GM19468 (cell line): Measurements from ENCODE around the gene SAT2.

Experiments
- ATAC-seq: cut with Tn5 transposase; IDR thresholded peaks from one replicate; pipeline ENCODE4 v1.9.1; 2021; ENCODE audit warnings: mild to moderate bottlenecking, moderate library complexity, moderate number of reproducible peaks; ENCODE audit not compliant: unreplicated experiment; ENCODE audit errors: extremely low read depth

SAT2 gene

DNA sequence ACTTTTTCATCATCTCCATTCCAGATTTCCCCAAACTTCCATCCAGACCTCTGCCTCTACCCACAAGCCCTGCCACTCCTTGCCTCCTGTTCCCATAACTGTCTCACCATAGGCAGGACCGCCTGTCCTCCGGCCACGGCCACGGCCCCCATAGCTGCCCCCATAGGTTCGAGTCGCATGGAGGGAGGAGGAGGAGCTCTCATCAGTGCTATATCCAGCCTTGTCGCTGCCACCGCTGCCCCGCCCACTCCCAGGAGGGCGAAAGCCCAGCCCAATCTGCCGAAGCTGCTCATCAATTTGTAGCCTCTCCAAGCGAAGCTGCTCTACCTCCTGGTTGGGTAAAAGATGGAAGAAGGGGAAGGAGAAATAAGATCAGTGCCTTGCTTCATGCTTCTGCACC is 34.3 kb downstream of the SAT2 start:
- ATAC-seq = no peak

DNA sequence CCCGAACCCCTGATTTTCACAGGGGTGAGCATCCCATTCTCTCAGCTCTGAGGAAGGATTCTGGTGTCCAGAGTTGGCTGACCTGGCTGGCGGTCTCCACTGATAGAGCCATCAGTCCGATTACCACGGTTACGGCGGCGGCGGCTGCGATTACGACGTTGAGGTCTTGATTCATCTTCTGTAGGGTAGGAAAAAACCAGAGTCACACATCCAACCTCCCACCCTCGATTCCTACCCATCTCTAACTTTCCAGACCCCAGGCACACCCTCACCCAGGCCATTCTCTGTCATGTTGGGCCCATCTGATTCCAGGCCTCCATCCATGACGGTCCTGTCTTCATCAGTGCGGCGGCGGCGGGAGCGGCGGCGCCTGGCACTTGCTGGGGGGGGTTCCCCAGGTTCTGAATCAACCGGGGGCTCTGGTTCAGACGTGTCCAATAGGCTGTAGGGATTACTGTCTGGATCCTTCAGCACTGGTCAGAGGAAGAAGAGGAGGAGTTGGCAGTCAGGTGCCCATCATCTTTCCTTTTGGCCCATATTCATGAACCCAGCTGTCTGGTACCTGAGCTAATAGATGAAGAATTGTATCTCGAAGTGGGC is 35.1 kb downstream of the SAT2 start:
- no peak for ATAC-seq

GRCh38 chr17:7591596-7591995 is 36.0 kb downstream of the SAT2 start:
- no peak for ATAC-seq

GRCh38 chr17:7590743-7591142 is 36.9 kb downstream of the SAT2 start:
- ATAC-seq = no peak

DNA sequence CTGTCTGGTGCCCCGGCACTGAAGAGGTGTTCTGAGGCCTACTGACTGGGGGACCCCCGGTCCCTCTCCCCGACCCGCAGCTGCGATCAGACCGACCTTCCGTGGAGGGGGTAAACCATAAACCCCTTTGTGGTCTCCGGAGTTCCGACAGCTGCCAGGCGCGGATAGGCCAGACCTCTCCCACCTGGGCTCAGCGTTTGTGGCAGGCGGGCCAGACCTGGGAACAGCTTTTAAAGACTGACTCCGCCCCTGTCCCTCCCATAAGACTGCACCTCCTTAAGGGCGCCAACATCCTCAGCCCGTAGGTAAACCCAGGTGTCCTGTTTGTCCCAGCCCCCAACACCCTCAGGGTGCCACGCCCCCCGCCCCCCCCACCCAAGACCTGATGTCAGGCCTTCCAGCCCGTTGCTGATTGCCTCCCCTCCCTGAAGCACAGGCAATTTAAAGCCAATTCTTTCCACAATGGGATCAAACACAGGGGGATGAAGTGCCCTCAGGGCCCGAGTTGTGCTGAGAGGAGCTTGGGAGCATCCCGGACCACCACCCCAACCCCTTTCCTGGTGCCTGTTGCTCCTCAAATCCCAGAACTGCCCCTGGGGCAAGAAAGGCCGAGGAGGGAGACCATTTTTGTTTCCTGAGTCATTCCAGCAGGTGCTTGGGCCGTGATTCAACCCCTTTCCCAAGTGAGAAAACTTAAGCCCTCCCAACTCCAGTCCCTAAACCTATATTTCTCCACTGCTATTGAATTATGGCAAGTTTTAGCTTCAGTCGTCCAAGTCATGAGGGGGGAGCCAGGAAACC is 37.5 kb downstream of the SAT2 start, which contains the start of gene SOX15:
Gene SOX15, minus strand, starts transcription at position 204 of the 801 bp plus-strand sequence. CDS start 418 bp downstream, outside the sequence.
- ATAC-seq = no peak

DNA sequence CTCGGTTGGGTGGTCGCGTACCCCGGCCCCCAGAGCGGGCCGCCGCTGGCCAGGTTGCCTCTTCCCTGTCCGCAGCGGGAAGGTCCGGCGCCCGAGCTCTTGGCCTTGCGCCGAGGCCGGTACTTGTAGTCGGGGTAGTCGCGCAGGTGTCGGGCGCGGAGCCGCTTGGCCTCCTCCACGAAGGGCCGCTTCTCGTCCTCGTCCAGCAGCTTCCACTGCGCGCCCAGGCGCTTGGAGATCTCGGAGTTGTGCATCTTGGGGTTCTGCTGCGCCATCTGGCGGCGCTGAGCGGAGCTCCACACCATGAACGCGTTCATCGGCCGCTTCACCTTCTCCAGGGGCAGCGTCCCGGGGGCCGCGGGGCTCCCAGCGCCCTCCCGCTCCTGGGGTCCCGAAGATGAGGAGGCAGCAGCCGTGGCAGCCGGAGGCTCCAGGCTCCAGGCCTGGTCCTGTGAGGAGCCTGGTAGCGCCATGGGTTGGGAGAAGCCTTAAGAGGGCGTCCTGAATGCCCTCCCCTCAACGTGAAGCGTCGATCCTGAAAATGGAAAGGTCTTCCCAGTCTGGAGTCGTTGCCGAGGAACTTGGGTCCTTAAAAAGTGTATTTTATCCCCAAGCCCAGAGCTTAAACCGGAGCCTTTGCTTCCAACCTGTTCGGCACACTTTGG is 38.3 kb downstream of the SAT2 start:
- no peak for ATAC-seq

DNA sequence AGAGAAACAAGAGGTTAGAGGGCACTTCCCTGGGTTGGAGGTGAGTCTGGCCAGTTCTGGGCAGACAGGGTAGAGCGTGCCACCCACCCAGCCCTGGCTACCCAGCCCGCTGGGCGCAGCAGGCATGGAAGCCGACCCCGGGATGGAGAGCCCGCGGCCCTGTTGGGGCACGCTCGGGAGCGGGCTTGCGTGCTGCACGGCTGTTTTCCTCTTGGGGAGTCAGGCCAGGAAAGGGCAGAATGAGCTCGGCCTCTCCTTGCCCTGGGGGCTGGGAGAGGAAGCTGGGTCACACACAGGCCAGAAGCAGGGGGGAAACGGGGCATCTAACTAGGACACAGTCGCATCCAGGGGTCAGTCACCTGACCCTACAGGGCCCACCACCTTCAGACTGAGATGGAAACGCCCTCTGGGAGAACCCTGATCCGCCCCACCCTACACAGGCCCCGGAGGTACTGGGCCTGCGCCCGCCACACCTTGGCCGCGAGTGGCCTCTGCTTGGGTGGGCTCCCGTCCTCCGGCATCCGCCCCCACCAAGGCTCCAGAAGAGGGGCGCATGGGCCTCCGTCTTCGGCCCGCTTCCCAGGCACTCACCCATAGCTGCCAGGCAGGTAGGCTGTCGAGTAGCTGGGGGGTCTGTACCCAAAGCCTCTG is 38.9 kb downstream of the SAT2 start:
- ATAC-seq = no peak

DNA sequence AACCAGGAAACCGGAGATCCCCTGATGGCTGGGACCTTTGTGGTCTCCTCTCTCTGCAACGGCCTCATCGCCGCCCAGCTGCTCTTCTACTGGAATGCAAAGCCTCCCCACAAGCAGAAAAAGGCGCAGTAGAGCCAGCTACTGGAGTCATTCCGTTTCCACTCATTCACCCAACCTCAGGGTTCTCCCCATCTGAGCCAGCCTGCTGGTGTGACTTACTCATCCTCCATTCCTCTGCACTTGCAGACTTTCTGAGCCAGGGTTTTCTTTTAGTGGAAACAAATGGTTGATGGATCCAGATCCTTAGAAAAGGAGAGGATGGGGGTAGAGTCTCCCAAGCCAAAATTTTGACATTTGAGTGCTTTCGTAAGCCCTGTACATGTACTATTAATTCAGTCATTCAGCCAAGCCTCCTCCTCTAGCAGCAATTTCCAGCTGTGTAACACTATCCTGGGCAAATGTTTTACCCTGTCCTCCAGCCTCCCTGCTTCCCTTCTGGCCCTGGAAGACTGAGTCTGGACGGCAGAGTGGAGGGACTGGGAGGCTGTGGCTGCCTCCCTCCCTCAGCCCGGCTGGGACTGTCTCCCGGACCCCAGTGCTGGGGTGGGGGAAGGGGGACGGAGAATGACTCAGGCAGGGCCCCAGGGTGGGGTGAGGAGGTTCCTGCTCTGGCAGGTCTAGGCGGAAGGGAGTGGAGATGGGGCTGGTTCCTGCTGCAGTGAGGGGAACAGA is 40.0 kb downstream of the SAT2 start:
- ATAC-seq = no peak

DNA sequence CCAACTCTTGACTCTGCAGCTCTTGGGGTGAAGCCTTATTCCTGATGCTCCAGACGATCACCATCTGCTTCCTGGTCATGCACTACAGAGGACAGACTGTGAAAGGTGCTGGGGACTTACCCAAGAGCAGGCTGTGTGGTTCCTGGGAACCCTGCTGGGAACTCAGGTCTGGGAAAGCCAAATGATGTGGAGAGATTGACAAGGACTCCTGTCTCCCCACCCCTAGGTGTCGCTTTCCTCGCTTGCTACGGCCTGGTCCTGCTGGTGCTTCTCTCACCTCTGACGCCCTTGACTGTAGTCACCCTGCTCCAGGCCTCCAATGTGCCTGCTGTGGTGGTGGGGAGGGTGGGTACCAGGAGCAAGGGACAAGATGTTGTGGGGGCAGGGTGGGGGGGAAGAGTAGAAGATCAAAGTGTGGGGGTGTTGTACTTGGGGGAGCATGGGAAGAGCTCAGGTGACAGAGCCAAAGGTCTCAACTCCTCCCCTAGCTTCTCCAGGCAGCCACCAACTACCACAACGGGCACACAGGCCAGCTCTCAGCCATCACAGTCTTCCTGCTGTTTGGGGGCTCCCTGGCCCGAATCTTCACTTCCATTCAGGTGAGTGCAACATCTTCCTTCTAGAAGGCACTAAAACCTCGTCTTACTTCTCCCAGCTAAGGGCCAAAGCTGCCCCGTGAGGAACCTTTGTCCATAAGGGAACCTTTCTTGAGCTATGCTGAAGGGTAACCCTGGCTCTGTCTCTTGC is 40.8 kb downstream of the SAT2 start:
- ATAC-seq = no peak

DNA sequence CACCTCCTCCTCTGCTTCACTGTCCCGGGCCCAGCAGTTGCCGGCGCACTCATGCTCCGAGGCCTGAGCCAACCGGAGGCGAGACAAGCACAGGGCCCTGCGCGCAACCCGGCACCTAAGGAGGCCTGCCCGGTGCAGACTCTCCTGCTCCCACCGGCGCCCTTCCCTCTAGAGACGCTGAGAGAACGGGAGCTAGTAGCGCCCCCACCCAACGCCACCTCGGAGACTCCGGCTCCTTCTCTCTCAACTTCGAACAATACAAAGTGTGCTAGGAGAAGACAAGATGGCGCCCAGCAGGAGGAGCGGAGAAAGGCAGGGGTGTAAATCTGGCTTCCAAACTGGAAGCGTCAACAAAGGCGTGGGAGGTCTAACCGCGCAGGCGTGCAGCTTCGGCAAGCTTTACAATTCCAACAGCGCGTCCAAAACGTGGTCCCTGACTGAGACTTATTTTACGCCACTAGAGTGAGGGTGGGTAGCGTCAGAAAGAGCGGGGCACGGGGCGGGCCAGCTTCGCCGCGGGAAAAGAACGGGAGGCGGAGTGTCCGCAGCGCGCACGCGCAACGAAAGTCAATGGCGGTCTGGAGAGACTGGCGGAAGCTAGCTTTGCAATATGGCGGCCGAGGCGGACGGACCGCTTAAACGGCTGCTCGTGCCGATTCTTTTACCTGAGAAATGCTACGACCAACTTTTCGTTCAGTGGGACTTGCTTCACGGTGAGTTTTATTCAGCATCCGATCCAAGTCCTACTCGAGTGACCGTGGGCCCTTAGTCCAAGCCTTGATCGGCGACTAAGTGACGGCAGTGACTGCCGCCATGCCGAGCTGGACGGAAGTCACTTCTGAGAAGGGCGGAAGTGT is 44.1 kb downstream of the SAT2 start, which contains the start of gene MPDU1:
Gene MPDU1, plus strand, starts transcription at position 600 of the 857 bp plus-strand sequence. Its CDS starts 11 bp downstream, at position 611.
- ATAC-seq = peak; percentile 29

GRCh38 chr17:7582396-7583252 is 45.0 kb downstream of the SAT2 start:
- no peak for ATAC-seq

GRCh38 chr17:7580604-7581575 is 46.7 kb downstream of the SAT2 start:
- no peak for ATAC-seq

- no peak for ATAC-seq
Measured at GRCh38 chr17:7579834-7580603, 47.6 kb downstream of the SAT2 start.

DNA sequence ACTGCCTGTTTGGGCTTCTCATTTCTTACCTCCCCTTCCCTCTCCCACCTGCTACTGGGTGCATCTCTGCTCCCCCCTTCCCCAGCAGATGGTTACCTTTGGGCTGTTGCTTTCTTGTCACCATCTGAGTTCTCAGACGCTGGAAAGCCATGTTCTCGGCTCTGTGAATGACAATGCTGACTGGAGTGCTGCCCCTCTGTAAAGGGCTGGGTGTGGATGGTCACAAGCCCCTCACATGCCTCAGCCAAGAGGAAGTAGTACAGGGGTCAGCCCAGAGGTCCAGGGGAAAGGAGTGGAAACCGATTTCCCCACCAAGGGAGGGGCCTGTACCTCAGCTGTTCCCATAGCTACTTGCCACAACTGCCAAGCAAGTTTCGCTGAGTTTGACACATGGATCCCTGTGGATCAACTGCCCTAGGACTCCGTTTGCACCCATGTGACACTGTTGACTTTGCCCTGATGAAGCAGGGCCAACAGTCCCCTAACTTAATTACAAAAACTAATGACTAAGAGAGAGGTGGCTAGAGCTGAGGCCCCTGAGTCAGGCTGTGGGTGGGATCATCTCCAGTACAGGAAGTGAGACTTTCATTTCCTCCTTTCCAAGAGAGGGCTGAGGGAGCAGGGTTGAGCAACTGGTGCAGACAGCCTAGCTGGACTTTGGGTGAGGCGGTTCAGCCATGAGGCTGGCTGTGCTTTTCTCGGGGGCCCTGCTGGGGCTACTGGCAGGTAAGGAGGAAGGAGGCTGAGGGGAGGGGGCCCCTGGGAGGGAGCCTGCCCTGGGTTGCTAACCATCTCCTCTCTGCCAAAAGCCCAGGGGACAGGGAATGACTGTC is 48.4 kb downstream of the SAT2 start, which contains the start of gene CD68:
Gene CD68, plus strand, starts transcription at position 638 of the 833 bp plus-strand sequence. Its CDS starts 40 bp downstream, at position 678.
- peak; percentile 42 for ATAC-seq
